Right lobe of liver (tissue), 4 donors: ENCODE data around the gene GOLGA7B.

ENCODE experiments used
- POLR2A ChIP-seq: fragments of 450-650 bp; IDR thresholded peaks from one replicate; pipeline ENCODE4 v1.6.1; 2017; ENCODE audit warnings: antibody characterized with exemption, mild to moderate bottlenecking
- TF ChIP-seq, protein P1 (sequence below), 4 donors: fragments of 200-600 bp in 3 of 4; fragments of 450-650 bp in 1 of 4; IDR thresholded peaks; one replicate each; pipeline versions ENCODE4 v1.5.1 to v1.8.0; 2016 to 2022; ENCODE audit warnings: antibody characterized with exemption in 4 of 4, mild to moderate bottlenecking in 2 of 4
- donor health status: DM: no; HTN: no; CAD: no.
- donor health status: DM: no; HTN: no; CAD: no.
- donor health status: DM: no; HTN: yes; CAD: no.

GRCh38 chr10:97849103-97849686 is 448 bp upstream of the GOLGA7B start:
- TF ChIP-seq POLR2A, result no peak
- TF ChIP-seq, protein P1, sequence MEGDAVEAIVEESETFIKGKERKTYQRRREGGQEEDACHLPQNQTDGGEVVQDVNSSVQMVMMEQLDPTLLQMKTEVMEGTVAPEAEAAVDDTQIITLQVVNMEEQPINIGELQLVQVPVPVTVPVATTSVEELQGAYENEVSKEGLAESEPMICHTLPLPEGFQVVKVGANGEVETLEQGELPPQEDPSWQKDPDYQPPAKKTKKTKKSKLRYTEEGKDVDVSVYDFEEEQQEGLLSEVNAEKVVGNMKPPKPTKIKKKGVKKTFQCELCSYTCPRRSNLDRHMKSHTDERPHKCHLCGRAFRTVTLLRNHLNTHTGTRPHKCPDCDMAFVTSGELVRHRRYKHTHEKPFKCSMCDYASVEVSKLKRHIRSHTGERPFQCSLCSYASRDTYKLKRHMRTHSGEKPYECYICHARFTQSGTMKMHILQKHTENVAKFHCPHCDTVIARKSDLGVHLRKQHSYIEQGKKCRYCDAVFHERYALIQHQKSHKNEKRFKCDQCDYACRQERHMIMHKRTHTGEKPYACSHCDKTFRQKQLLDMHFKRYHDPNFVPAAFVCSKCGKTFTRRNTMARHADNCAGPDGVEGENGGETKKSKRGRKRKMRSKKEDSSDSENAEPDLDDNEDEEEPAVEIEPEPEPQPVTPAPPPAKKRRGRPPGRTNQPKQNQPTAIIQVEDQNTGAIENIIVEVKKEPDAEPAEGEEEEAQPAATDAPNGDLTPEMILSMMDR (IDR thresholded peaks at IDR 0.05), result no peak
